GM21526 (cell line): Measurements from ENCODE around the gene SMARCE1.

ENCODE experiments used
- ATAC-seq: cut with Tn5 transposase; IDR thresholded peaks from one replicate; pipeline ENCODE4 v1.9.1; 2021; ENCODE audit warnings: moderate library complexity; ENCODE audit not compliant: unreplicated experiment, low FRiP score

SMARCE1 gene

DNA sequence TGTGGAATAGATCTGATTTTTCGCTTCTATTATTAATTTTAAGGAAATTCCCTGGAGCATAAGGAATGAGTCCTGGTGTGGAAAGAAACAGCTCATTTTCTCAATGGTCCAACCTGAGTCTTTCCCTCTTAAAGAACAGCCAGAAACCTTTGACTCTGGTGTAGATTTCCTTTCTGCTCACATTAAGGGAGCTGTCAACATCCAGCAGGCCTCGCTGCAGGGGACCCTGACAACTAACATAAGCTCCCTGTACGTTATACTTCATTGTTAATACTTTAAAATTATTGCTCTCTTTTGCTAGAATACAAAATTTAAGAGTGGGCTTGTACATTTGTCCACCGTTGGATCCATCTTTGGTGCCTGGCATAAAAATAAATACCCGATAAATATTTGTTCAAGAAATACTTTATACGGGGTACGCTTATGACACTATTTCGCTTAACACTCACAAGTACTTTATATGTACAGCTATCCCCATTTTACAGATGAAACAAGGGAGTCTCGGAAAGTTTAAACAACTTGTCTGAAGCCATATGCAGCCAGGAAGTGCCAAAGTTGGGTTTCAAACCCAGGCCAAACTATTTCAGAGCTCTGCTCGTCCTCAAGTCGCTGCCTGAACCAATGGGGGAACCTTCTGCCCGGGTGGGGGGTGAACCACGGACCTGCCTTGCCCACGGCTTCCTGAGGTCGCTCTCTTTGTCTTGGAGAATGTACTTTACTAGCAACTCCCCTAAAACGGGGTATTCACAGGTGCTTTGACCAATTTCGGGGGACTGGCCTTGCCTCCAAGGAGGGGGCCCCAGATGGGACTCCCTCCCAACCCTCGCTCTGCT, 611 bp downstream of the SMARCE1 start:
- peak; percentile 26 for ATAC-seq

DNA sequence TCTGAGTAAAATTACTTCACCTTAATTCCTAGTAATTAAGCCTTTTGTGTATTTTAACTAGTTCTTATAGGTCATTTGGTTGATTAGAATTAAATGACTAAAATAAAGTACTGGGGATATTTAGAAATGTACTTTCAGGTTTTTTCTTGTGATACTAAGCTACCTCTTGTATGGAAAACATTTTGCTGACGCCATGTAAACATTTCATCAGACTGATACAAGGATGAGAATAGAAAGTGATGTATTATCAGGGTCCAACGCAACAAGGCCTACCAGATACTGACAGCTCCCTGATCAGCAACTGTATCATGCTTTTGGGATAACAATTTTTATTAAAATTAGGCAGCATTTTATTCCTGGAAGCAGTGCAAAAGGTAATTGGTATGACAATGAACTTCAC, 1.7 kb downstream of the SMARCE1 start:
- ATAC-seq: no peak

DNA sequence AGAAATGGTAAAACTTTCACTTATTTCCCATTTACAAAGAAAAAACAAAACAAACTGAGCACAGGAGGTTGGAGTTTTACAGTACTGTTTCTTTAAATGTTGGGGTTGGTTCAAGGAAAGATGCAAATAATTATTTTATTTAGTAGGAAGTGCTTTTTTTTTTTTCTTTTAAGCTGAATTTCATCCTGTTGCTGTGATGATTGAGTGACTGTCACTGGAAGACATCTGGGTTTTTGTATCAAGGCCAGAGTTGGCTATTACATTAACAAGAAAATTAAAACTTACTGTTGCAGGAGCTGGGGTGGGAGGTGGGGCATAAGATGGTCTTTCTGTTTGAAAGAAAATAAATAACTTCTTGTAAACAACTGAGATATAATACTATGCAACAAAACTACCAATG, 2.3 kb downstream of the SMARCE1 start:
- no peak for ATAC-seq

DNA sequence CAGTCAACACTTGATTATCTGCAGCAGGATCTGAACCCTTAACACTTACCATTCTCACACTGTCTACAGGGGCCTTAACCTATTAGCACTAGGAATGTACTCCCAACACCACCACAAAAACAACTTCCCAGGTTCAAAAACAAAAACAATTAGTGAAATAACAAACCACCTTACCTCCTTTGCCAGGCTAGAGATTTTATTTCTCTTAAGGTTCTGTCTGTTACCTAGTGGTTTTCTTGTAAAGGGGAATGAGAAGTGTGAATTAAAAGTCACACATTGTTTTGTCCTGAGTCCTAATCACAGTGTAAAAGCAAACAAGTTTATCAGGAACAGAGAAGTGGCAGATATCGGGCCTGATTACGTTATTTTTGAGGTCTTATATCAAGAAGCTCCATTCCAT, 9.7 kb downstream of the SMARCE1 start:
- ATAC-seq: no peak

DNA sequence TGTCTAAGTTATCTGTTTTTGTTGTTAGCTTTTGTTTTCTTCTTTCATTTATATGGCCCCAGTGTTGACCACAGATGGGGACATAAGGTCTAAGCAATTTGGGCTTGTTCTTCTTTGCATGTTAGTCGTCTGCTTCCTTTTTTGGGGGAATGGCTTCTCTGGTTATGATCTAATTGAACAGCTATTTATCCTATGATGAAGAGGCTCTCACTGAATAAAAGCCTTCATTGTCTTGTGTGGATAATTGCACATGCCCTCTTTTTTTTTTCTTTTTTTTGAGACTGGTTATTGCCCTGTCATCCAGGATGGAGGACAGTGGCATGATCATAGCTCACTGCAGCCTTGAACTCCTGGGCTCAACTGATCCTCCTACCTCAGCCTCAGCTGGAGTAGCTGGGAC, 13.7 kb downstream of the SMARCE1 start:
- ATAC-seq: no peak

DNA sequence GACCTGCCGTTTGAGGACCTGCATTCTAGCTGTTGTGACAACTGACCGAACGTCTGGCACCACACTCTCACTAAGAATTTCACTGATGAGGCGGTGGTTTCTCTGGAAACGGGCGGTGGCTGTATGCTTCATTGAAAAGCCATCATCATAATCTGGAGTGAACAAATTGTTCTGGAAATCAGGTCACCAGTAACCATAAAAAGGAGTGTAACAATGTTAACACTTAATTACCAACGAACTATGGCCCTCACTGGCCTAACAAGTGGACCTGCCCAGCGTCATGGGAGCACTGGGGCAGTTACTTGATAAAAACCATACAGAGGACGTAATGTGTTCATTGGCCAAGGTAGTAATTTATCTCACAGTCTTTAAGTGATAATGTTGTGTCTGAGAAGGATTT, 15.4 kb downstream of the SMARCE1 start:
- ATAC-seq: no peak

DNA sequence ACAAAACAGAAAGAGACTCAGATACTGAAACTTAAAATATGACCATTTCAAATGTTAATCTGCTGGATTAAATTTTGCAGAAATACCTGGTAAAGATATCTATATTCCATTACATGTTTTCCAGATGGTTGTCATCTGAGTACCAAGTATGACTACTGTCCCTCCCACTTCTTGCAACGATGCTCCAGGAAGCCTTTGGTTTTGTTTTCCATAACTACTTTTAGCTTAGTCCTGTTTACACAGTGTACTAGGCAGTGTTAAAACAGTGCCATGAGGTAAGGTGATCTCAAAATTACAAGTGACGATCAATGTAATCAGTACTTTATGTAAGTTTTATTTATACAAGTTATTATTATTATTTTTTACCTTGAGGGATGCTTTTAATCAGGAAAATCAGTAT, 17.8 kb downstream of the SMARCE1 start:
- ATAC-seq: no peak

DNA sequence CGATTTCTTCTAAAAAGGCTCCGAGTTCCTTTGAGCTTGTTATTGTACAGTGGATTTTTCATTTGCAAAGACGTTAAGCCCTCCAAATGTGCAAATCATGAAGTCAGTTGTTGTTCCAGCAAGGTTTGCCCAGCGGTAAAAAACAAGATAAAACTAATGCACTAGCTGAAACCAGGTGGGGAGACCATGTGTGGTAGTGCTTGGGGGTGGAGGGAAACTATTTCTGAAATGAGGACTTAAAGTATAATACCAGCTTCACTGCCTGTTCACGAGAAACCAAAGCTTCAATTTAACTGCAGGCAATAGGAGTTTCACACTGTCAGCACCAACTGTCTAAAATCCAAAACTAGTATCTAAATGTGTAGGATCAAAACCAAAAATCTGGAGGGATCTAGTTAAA, 22.3 kb downstream of the SMARCE1 start:
- no peak for ATAC-seq

DNA sequence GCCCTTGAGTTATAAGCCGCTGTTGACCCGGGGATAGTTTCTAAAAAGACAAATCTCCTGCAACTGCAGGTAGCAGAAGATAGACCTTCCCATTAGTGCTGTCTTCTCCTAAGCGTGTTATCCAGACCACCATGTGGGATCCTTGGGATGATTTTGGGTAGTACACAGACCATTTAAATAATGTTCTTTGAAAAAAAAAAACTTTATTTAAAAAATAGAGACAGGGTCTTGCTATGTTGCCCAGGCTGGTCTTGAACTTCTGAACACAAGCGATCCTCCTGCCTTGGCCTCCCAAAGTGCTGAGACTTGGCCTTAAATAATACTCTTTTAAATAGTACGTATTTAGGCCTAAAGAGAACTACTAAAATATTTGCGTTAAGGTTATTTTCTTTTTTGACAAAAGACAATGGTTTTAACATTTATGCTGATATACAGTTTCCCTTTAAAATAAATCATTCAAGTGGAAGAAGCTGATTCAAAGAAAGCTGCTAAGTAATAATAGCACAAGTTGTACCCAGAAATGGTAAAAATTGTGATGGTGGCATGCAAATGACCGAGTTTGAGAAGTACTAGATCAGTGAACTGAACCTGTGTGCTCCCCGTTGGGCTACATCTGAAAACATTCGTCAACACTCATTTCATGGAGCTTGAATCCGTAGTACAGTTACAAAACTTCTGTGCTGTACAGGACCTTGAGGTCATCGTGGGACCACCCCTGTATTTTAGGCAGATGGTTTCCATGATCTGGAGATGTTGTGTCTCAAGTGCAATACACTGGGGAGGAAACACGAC, 24.0 kb downstream of the SMARCE1 start:
- no peak for ATAC-seq

DNA sequence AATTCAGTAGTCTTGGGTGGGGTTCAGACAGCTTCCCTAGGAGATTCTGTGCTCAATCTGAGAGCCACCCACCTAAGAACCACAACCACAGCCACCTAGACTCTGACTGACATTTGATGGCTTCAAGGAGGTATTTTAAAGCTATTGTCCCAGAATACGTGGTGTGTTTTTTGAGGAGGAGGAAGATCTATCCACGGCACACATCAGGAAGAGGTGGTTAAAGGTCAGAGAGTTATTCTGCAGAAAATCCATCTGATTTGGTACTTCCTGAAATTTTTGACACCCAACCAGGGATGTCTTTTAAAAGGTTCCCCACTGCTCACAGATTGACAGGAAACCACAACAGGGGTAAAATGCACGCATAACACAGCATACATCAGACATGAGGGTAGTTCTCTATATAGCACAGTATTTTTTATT, 25.1 kb downstream of the SMARCE1 start:
- no peak for ATAC-seq

DNA sequence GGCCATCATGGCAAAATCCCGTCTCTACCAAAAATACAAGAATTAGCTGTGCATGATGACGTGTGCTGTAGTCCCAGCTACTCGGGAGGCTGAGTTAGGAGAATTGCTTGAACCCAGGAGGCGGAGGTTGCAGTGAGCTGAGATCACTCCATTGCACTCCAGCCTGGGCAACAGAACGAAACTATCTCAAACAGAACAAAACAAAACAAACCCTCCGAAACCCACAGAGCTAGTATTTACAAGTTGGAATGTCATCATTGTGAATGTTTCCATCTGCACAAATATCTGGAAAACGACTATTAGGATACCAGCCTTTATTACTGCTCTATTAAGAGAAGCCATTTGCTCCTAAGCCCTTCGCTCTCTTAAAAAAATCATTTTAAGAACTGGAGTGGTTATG, 26.0 kb downstream of the SMARCE1 start:
- ATAC-seq: no peak

DNA sequence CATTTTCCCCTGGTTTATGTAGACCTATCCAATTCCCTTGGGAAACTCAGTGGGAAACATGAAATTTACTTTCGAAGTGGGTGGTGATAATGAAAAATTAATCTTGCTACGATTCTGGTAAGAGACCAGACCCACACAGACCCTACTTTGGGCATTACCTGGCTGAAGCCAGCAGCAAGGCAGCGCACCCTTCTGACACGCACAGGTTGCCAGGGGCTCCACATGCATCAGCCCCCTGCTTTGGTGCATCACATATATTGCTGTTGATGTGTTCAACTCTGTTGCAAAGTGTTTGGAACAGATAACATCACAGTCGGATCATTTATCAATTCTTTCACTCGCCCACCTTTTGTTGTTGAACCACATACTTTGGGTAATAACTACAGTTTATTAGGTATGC, 26.6 kb downstream of the SMARCE1 start:
- ATAC-seq: no peak

DNA sequence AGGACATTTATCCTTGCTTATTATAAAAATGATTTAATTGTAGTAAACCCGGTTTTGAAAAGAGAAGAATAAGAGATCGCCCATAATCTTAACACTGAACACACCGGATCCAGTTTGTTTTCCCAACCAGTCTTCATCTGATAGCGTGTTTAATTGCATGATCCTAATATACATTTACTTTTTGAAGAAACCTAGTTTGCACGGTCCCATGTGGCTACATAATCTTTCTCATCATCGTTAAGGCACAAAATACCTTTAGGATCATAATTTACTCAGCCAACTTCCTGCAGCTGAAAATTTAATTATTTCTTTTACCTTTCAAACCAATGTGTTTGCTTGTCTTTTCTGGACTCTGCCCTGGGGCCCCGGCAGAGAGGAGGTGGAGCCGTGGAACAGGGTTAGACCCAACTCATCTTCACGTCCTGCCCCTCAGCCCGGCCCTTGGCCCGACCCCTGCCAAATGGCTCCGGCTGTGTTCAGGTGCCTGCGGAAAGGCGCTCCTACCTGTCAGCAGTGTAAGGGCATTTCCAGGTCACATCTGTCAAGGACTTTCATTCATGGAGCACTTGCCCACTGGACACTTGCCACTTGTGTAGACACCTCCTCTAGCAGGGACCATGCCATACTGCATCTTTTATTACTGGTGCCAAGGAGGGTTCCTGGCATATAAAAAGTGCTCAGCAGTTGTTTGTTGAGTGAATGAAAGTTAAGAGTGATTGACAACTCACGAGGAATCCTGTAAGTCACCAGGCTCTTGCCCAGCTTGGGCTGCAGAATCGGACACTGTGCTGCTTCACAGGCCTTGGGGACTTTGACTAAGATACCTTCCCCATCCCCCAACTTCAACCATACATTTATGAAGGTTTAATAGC, 28.6 kb downstream of the SMARCE1 start:
- ATAC-seq: no peak

DNA sequence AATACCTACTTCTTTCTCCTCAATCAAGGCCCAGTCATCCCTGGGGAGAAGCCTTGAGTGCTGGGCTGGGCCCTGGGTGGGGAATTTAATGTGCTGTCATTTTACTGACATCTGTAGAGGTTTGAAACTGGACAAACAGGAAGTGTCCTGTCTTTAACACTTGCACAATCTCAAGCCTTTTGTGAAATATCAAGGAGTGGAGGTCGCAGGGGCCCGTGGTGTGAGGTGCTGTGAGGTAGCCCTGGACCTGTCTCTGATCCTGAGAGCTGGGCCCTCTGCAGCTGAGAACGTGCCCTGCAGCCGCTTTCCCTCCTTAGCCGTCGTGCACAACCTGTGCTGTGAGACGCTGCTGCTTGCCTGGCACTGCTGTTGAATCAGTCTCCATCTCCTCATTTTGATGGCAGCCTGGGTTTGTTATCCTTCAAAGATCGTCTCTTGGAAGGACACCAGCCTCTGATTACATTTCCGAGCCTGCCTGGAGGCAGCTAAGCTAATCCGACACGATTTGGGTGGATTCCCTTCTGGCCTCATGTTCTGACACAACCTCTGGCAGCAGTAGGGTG, 29.9 kb downstream of the SMARCE1 start:
- ATAC-seq: no peak

DNA sequence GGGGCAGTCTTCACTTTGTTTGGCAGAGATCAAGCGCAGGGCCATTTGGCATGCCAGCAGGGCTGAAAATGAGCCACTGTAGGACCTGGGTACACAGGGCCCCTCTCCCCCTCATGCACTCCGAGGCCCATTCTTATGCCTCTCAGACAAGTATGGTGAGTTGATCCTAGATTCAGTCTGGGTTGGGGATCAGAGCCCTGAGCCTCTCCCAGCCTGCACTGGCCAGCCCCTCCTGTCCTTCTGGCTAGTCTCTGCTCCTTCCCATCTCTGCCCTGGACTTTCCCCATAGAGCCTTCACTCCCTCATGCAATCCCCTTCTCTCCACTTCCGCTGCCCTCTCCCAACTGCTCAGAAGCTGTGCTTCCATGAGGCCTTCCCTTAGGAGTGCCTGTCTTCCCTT, 31.0 kb downstream of the SMARCE1 start:
- no peak for ATAC-seq

DNA sequence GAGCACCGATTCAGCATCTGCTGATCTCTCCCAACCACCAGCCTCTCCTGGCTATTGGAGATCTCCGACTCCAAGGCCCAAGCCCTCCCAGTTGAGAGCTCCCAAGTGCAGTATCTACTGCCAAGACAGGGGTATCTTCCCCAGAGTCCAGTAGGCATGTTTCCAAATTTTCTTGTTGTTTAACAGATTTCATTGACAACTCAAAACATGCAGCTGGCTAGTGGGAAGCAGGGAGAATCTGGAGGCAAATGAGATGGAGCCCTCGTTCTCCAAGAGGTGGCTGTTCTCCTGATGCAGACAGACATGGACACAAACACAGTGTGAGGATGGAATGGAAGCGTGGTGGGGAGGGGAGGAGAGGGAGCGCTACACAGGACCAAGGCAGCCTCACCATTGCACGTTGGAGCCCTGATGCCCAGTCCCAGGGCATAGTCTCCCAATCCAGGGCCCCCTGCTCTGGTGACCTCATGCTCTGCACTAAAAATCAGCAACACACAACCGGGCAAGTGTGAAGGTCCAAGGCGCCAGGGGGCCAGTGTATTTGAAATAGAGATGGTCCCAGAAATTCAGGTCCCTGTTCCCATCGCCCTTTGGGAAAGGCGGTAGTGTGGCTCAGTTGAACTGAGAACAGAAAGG, 31.7 kb downstream of the SMARCE1 start:
- no peak for ATAC-seq

DNA sequence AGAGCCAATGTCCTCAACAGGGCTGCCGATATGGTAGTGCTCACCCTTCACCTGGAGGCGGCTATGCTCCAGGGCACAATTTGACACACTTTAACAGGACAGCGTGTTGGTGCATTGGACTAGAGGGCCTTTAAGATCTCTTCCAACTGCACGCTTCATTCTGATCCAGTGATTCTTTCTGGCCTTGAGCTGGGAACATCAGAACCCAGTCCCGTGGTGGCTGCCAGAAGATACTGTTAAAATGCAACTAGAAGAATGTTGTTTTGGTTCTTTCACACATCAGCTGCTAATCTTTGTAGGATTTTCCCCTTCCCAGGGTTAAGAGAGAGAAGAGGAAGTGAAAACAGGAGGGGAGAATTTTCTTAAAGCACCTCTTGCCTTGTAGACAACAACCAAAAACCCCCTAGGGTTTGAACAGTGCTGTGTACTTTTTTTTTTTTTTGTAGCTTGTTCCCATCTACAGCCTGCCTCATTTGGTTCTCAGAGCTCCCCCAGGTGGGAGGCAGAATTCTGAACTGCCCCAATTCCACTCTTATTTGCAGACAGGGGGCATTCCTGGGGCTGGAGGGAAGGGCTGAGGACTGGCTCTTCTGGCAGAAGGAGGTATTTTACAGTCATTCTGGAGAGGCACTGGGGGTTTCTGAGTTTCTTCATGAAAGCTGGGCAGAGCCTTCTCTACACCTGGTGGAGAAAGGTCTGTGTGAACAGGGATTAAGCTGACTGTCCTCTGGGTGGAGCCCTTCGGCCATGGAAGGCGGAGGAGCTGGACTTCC, 32.4 kb downstream of the SMARCE1 start:
- ATAC-seq: peak; percentile 42

DNA sequence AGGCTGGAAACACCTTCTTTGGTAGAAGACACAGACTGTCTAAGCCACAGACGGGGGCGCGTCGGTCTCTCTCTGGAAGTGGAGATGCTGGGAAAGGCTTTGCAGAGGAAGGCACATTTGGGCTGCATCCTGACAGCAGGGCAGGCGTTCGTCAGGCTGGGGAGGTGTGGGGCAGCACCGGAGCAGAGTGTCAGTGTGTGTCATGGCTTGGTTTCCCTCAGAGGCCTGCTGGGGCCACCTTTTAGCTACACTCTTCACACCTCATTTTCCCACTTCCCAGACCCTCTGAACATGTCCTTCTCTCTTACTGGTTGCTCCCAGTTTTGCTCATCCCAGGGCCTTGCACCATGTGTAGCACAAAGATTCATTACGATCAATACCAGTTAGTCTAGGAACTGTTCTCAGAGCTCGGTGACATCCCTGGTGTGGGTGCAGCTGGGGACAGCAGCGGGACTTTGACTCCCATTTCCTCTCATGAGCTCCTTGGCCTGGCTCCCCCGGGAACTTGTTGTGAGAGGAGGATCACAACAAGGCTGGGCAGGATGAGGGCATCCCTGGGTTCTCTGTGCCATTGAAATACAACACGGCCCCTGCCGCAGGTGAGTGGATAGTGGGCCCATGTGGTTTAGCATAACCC, 33.1 kb downstream of the SMARCE1 start:
- ATAC-seq: no peak
